Sigmoid colon (tissue), 3 donors: ENCODE data around the gene HOXA10.

Source experiments
- CTCF ChIP-seq, 4 experiments: fragments of 450-650 bp in 3 of 4; fragments of 200-600 bp in 1 of 4; IDR thresholded peaks; one replicate each; pipeline ENCODE4 v1.5.1; 2016 to 2019; ENCODE audit warnings: antibody characterized with exemption in 4 of 4, mild to moderate bottlenecking in 3 of 4, moderate library complexity in 2 of 4
- POLR2A ChIP-seq, 2 donors: fragments of 450-650 bp; IDR thresholded peaks; one replicate each; pipeline ENCODE4 v1.6.1; 2016; ENCODE audit warnings: antibody characterized with exemption in 2 of 2, mild to moderate bottlenecking in 2 of 2, moderate library complexity in 2 of 2

GRCh38 chr7:27185854-27186667 lies 11.9 kb upstream of the HOXA10 start:
- TF ChIP-seq POLR2A (IDR thresholded peaks at IDR 0.05), result no peak
- TF ChIP-seq CTCF (IDR thresholded peaks at IDR 0.05), result no peak
